IMR-90 (cell line): ENCODE data around the gene PHLPP2. TPM values are rescaled to one million over a fixed set of nuclear protein-coding genes. Genes with fewer than 3 reads are reported as not detected.

ENCODE experiments used
- ATAC-seq: fragments of 200-7000 bp; cut with Tn5 transposase; 2 replicates; pipeline ENCODE4 v1.9.1; 2020; ENCODE audit warnings: low read depth, mild to moderate bottlenecking, moderate library complexity
- BruUV-seq: library from RNA; stranded (reverse); fragments of 400-500 nt; replicated peaks from 2 replicates; lab custom pipeline; 2021; lab: Mats Ljungman, UMichigan
- CTCF ChIA-PET: fragments of 300-600 bp; formaldehyde crosslinking; extraction: SDS; loops from one replicate; lab custom pipeline; 2021; ENCODE audit warnings: antibody characterized with exemption; lab: Yijun Ruan, JAX
- POLR2A ChIA-PET: fragments of 300-600 bp; sonication (Branson Sonifier 250); formaldehyde crosslinking; loops from one replicate; lab custom pipeline; 2022; ENCODE audit warnings: antibody characterized with exemption; ENCODE audit not compliant: unreplicated experiment; lab: Charles Lee
- DNase-seq: peaks from one replicate; pipeline ENCODE4 v3.0.0; 2013
- H2AFZ ChIP-seq: replicated peaks from 2 replicates; pipeline ENCODE3; 2013; ENCODE audit warnings: low read length, mild to moderate bottlenecking; ENCODE audit not compliant: poor library complexity
- H2AK5ac ChIP-seq: 2 replicates; pipeline ENCODE4 v1.6.1; 2013; ENCODE audit warnings: low read depth, low read length, inconsistent platforms
- H2AK9ac ChIP-seq: replicated peaks from 2 replicates; pipeline ENCODE3; 2013; ENCODE audit warnings: mild to moderate bottlenecking, low read depth, low read length, moderate library complexity; ENCODE audit not compliant: poor library complexity
- H2BK120ac ChIP-seq: 2 replicates; pipeline ENCODE4 v1.6.1; 2013; ENCODE audit warnings: low read depth, low read length, inconsistent platforms
- H2BK15ac ChIP-seq: 3 replicates; pipeline ENCODE4 v1.6.1; 2013; ENCODE audit warnings: low read depth, low read length, inconsistent platforms
- H2BK20ac ChIP-seq: 2 replicates; pipeline ENCODE4 v1.6.1; 2013; ENCODE audit warnings: low read depth, mild to moderate bottlenecking, inconsistent platforms, low read length, moderate library complexity
- H2BK5ac ChIP-seq: 2 replicates; pipeline ENCODE4 v1.6.1; 2013; ENCODE audit warnings: mild to moderate bottlenecking, low read depth, low read length, inconsistent platforms; ENCODE audit not compliant: poor library complexity, severe bottlenecking
- H3K14ac ChIP-seq: replicated peaks from 2 replicates; pipeline ENCODE4 v1.6.1; 2013; ENCODE audit warnings: low read depth, low read length, inconsistent platforms
- H3K18ac ChIP-seq: 2 replicates; pipeline ENCODE4 v1.6.1; 2013; ENCODE audit warnings: low read depth, low read length, control low read depth
- H3K23ac ChIP-seq: 2 replicates; pipeline ENCODE4 v1.6.1; 2013; ENCODE audit warnings: low read depth, low read length, inconsistent platforms
- H3K27ac ChIP-seq: 2 replicates; pipeline ENCODE4 v1.5.1; 2013; ENCODE audit warnings: mild to moderate bottlenecking, control low read depth, low read length; ENCODE audit not compliant: insufficient read depth
- H3K27me3 ChIP-seq: 2 replicates; pipeline ENCODE4 v1.6.1; 2013; ENCODE audit warnings: low read length; ENCODE audit not compliant: control insufficient read depth, insufficient read depth
- H3K36me3 ChIP-seq: 2 replicates; pipeline ENCODE4 v1.6.1; 2013; ENCODE audit warnings: low read length, mixed read lengths; ENCODE audit not compliant: control insufficient read depth, insufficient read depth
- H3K4ac ChIP-seq: 2 replicates; pipeline ENCODE4 v1.6.1; 2013; ENCODE audit warnings: low read depth, low read length, inconsistent platforms
- H3K4me1 ChIP-seq: 2 replicates; pipeline ENCODE4 v1.6.1; 2013; ENCODE audit warnings: low read length, mixed read lengths; ENCODE audit not compliant: control insufficient read depth, insufficient read depth
- H3K4me2 ChIP-seq: 2 replicates; pipeline ENCODE4 v1.6.1; 2013; ENCODE audit warnings: low read depth, mild to moderate bottlenecking, control low read depth, low read length, moderate library complexity
- H3K4me3 ChIP-seq: 2 replicates; pipeline ENCODE4 v1.5.1; 2013; ENCODE audit warnings: low read depth, mild to moderate bottlenecking, control low read depth, low read length, moderate library complexity; ENCODE audit not compliant: insufficient read depth
- H3K56ac ChIP-seq: 2 replicates; pipeline ENCODE4 v1.6.1; 2013; ENCODE audit warnings: low read length, inconsistent platforms; ENCODE audit not compliant: insufficient read depth; ENCODE audit errors: extremely low read depth
- H3K79me1 ChIP-seq, 2 experiments: 2 replicates each; pipeline ENCODE4 v1.6.1; 2013; ENCODE audit warnings: low read length in 2 of 2, inconsistent platforms in 1 of 2, low read depth in 1 of 2
- H3K9ac ChIP-seq: 2 replicates; pipeline ENCODE4 v1.6.1; 2013; ENCODE audit warnings: low read depth, low read length, control low read depth
- H3K9me1 ChIP-seq: 2 replicates; pipeline ENCODE4 v1.6.1; 2013; ENCODE audit warnings: low read length, inconsistent platforms; ENCODE audit not compliant: insufficient read depth
- H3K9me3 ChIP-seq: 2 replicates; pipeline ENCODE4 v1.6.1; 2013; ENCODE audit warnings: low read length; ENCODE audit not compliant: control insufficient read depth, insufficient read depth
- H4K20me1 ChIP-seq: 2 replicates; pipeline ENCODE4 v1.6.1; 2013; ENCODE audit warnings: low read length, inconsistent platforms; ENCODE audit not compliant: insufficient read depth
- H4K5ac ChIP-seq: 2 replicates; pipeline ENCODE4 v1.6.1; 2013; ENCODE audit warnings: mild to moderate bottlenecking, low read depth, low read length, control low read depth
- H4K8ac ChIP-seq, 2 experiments: 2 replicates each; pipeline ENCODE4 v1.6.1; 2013; ENCODE audit warnings: low read depth in 2 of 2, low read length in 2 of 2, control low read depth in 1 of 2, inconsistent platforms in 1 of 2
- H4K91ac ChIP-seq: 2 replicates; pipeline ENCODE4 v1.6.1; 2013; ENCODE audit warnings: low read depth, low read length, inconsistent platforms; ENCODE audit not compliant: insufficient read depth
- CEBPB ChIP-seq: IDR thresholded peaks from 2 replicates; pipeline ENCODE4 v1.6.1; 2012; ENCODE audit warnings: low read depth, low read length, improper control_type of control experiment
- CHD1 ChIP-seq: IDR thresholded peaks from 2 replicates; pipeline ENCODE4 v1.6.1; 2012; ENCODE audit warnings: low read depth, low read length, improper control_type of control experiment
- CTCF ChIP-seq: conservative IDR thresholded peaks from 2 replicates; pipeline ENCODE4 v1.5.1; 2012; ENCODE audit warnings: mild to moderate bottlenecking, low read depth, low read length, improper control_type of control experiment
- MAFK ChIP-seq: IDR thresholded peaks from 2 replicates; pipeline ENCODE4 v1.6.1; 2012; ENCODE audit warnings: low read depth, low read length, improper control_type of control experiment
- MAZ ChIP-seq: IDR thresholded peaks from 2 replicates; pipeline ENCODE4 v1.6.1; 2012; ENCODE audit warnings: low read depth, mild to moderate bottlenecking, low read length, improper control_type of control experiment, moderate library complexity, borderline replicate concordance
- MXI1 ChIP-seq: IDR thresholded peaks from 2 replicates; pipeline ENCODE4 v1.6.1; 2012; ENCODE audit warnings: low read depth, mild to moderate bottlenecking, low read length, moderate library complexity, borderline replicate concordance
- RAD21 ChIP-seq: IDR thresholded peaks from 2 replicates; pipeline ENCODE4 v1.6.1; 2012; ENCODE audit warnings: low read length, improper control_type of control experiment
- USF2 ChIP-seq: fragments of 150-350 bp; IDR thresholded peaks from 2 replicates; pipeline ENCODE4 v1.6.1; 2017; ENCODE audit warnings: mild to moderate bottlenecking, antibody characterized with exemption, low read length, low read depth
- WGBS, 2 experiments: methylation state at CpG; one replicate each; pipeline versions ENCODE4 v1.1.5 to v1.1.7; 2013; ENCODE audit warnings: missing lambda C conversion rate in 2 of 2; ENCODE audit not compliant: insufficient read length in 1 of 2; ENCODE audit errors: extremely low coverage in 2 of 2; 5-methylcytosine and 5-hydroxymethylcytosine counted together
- dilution Hi-C: fragments of 300-500 bp; cut with HindIII; formaldehyde crosslinking; loops from one replicate; pipeline ENCODE4 v1.14.3; 2018; ENCODE audit warnings: low sequenced_read_pairs; ENCODE audit not compliant: unreplicated experiment
- in situ Hi-C: fragments of 300-500 bp; cut with MboI; formaldehyde crosslinking; loops from 3 replicates; pipeline ENCODE4 v1.14.3; 2019; ENCODE audit warnings: low sequenced_read_pairs, inconsistent platforms, mixed read lengths
- intact Hi-C: fragments of 100-400 bp; cut with micrococcal nuclease; formaldehyde crosslinking; loops from 2 replicates; pipeline ENCODE4 v1.10.0; 2022
- polyA plus RNA-seq, 3 experiments: library from polyadenylated mRNA; depleted of rRNA; stranded (reverse); fragments of >200 nt; gene quantifications; 2 replicates each; pipeline ENCODE4 v1.2.3, GENCODE V29; 2012; ENCODE audit warnings: low replicate concordance in 1 of 3
- total RNA-seq: library from RNA; depleted of rRNA; stranded (reverse); fragments of >200 nt; gene quantifications from 2 replicates; pipeline ENCODE4 v1.2.3, GENCODE V29; 2012

Gene PHLPP2
- total and polyA plus RNA-seq, 2 of the 4 experiments (the other 2 are of a cell fraction) = 6.8 to 10.2 TPM

DNA sequence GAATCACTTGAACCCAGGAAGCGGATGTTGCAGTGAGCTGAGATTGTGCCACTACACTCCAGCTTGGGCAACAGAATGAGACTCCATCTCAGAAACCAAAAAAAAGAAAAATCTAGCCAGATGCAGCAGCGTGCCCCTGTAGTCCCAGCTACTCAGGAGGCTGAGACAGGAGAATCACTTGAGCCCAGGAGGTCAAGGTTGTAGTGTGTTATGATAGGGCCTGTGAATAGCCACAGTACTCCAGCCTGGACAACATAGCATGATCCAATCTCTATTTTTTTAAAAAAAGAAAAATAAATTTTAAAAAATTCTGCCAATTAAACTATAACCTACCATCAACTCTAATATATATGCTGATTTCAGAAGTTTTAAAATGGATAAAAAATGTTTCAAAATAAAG is 15.8 kb downstream of the PHLPP2 start:
- Histone ChIP-seq H3K4me1 (peaks cover 6% of the 10 kb centered on the region), H3K36me3 (0 out of 2 replicates have a peak, but pooled peaks cover 1% of the 10 kb centered on the region), H3K4me2 (no peak overlapping the region), H2BK15ac (no peak overlapping the region; the same call in 2 of the 3 replicates), H2BK120ac (no peak overlapping the region), H3K27ac (no peak overlapping the region), H3K4ac (no peak overlapping the region), H4K20me1 (peaks cover 10% of the 10 kb centered on the region; the same call in 1 of the 2 replicates), H3K27me3 (no peaks in the 10 kb centered on the region), H4K8ac (no peak overlapping the region), H3K9me3 (no peaks in the 10 kb centered on the region), H4K91ac (no peak overlapping the region), H3K56ac (no peak overlapping the region), H3K9me1 (no peaks in the 10 kb centered on the region), H2AK5ac (no peak overlapping the region; the same call in 1 of the 2 replicates), H2BK20ac (no peak overlapping the region), H3K18ac (no peak overlapping the region), H3K23ac (no peak overlapping the region), H2AFZ (no peak overlapping the region), H3K14ac (no peak overlapping the region), H3K9ac (no peak overlapping the region), H4K5ac (no peak overlapping the region), H3K79me1 (peaks cover 18 to 35% of the 10 kb centered on the region in 2 experiments), H3K4me3 (no peak overlapping the region), H2BK5ac (no peak overlapping the region), H2AK9ac (no peak overlapping the region)
- WGBS, 2 experiments = no CpG with 5 or more reads among the region's 2 CpGs
- in situ Hi-C loops (no loop called here), intact Hi-C loops (no loop called here), dilution Hi-C loops (no loop called here)
- CTCF ChIA-PET = no interaction called here
- DNase-seq (no peak), ATAC-seq (no peak)
- BruUV-seq = no TSS peak
- TF ChIP-seq CHD1 (no peak), CEBPB (no peak), USF2 (no peak), MXI1 (no peak), RAD21 (no peak), CTCF (no peak), MAFK (no peak), MAZ (no peak)
- POLR2A ChIA-PET = no interaction called here
